Stimulated activated CD8-positive, alpha-beta memory T cell treated with anti-CD3 and anti-CD28 coated beads, Interleukin-15, amount 100 ng/mL, for 4 hours (primary cell): ENCODE data around the gene AMOTL2.

Source experiments
- DNase-seq, 2 donors: peaks; one replicate each; pipeline ENCODE4 v3.0.0-alpha.2; 2020; ENCODE audit warnings: low read depth in 2 of 2

The AMOTL2 gene

GRCh38 chr3:134353171-134353825 lies 20.9 kb downstream of the AMOTL2 start:
- DNase-seq = no peak

GRCh38 chr3:134352031-134352671 lies 22.1 kb downstream of the AMOTL2 start:
- no peak for DNase-seq

- no peak for DNase-seq
These were observed 22.8 kb downstream of the AMOTL2 start for GRCh38 chr3:134351427-134351826.

- no peak for DNase-seq
These were observed 23.4 kb downstream of the AMOTL2 start for GRCh38 chr3:134350861-134351311.

- DNase-seq = no peak
These were observed 24.0 kb downstream of the AMOTL2 start for GRCh38 chr3:134350266-134350665.

GRCh38 chr3:134348524-134348923 lies 25.7 kb downstream of the AMOTL2 start:
- no peak for DNase-seq

GRCh38 chr3:134347551-134347950 lies 26.7 kb downstream of the AMOTL2 start:
- no peak for DNase-seq

- no peak for DNase-seq
These were observed 27.5 kb downstream of the AMOTL2 start for GRCh38 chr3:134346744-134347143.

- DNase-seq = no peak
These were observed 29.0 kb downstream of the AMOTL2 start for GRCh38 chr3:134345202-134345601.

GRCh38 chr3:134344560-134344959 lies 29.7 kb downstream of the AMOTL2 start:
- no peak for DNase-seq

GRCh38 chr3:134342259-134342658 lies 32.0 kb downstream of the AMOTL2 start:
- no peak for DNase-seq

GRCh38 chr3:134341389-134341788 lies 32.9 kb downstream of the AMOTL2 start:
- no peak for DNase-seq

GRCh38 chr3:134340982-134341365 lies 33.3 kb downstream of the AMOTL2 start:
- DNase-seq = no peak

- DNase-seq = no peak
These were observed 33.8 kb downstream of the AMOTL2 start for GRCh38 chr3:134340362-134340981.

- no peak for DNase-seq
These were observed 34.3 kb downstream of the AMOTL2 start for GRCh38 chr3:134339913-134340312.

- DNase-seq = no peak
These were observed 34.9 kb downstream of the AMOTL2 start for GRCh38 chr3:134339331-134339730.

- no peak for DNase-seq
These were observed 35.6 kb downstream of the AMOTL2 start for GRCh38 chr3:134338516-134339261.

GRCh38 chr3:134338201-134338512 lies 36.1 kb downstream of the AMOTL2 start:
- DNase-seq = no peak

GRCh38 chr3:134337511-134338200 lies 36.6 kb downstream of the AMOTL2 start:
- DNase-seq = no peak

GRCh38 chr3:134337071-134337482 lies 37.2 kb downstream of the AMOTL2 start:
- no peak for DNase-seq

GRCh38 chr3:134336587-134336986 lies 37.7 kb downstream of the AMOTL2 start:
- no peak for DNase-seq

GRCh38 chr3:134334901-134335280 lies 39.4 kb downstream of the AMOTL2 start:
- DNase-seq = no peak
